SK-N-SH (cell line): ENCODE results near the gene VTCN1. TPM values are rescaled to one million over a fixed set of nuclear protein-coding genes. Genes with fewer than 3 reads are reported as not detected.

Experiments
- CTCF ChIA-PET: fragments of 300-600, 350-600 bp; formaldehyde crosslinking; extraction: SDS; loops from one replicate; lab custom pipeline; 2021; lab: Yijun Ruan, JAX
- POLR2A ChIA-PET: fragments of 350-600 bp; sonication (Branson Sonifier 250); formaldehyde crosslinking; extraction: SDS; loops from one replicate; lab custom pipeline; 2020; ENCODE audit warnings: antibody characterized with exemption, inconsistent platforms; lab: Yijun Ruan, JAX
- DNase-seq: peaks from one replicate; pipeline ENCODE4 v3.0.0; 2012
- H2AFZ ChIP-seq: fragments of 200-600 bp; sonication (generic); 2 replicates; pipeline ENCODE4 v1.8.1; 2016; ENCODE audit warnings: antibody characterized with exemption, mild to moderate bottlenecking, low read depth
- H3F3A ChIP-seq: fragments of 200-600 bp; sonication (generic); replicated peaks from 2 replicates; pipeline ENCODE3; 2016; ENCODE audit warnings: antibody characterized with exemption, mild to moderate bottlenecking; ENCODE audit not compliant: insufficient read depth
- H3K27ac ChIP-seq, 2 experiments: fragments of 200-500 bp in 1 of 2; fragments of 200-600 bp in 1 of 2; sonication (Bioruptor generic) in 1 of 2; sonication (generic), shearing (Covaris generic) in 1 of 2; 2 replicates each; pipeline versions ENCODE4 v1.5.1 to v1.6.1; 2014 to 2016; ENCODE audit warnings: low read depth in 2 of 2, inconsistent platforms in 1 of 2, low read length in 1 of 2, mild to moderate bottlenecking in 1 of 2, mixed read lengths in 1 of 2
- H3K27me3 ChIP-seq: fragments of 200-600 bp; sonication (generic), shearing (Covaris generic); 2 replicates; pipeline ENCODE4 v1.6.1; 2016; ENCODE audit warnings: mixed run types; ENCODE audit not compliant: insufficient read depth
- H3K36me3 ChIP-seq, 2 experiments: fragments of 200-500 bp in 1 of 2; fragments of 200-600 bp in 1 of 2; sonication (Bioruptor generic) in 1 of 2; sonication (generic) in 1 of 2; replicated peaks in 1 of 2; 2 replicates each; pipeline versions ENCODE3 to v1.5.1; 2014 to 2016; ENCODE audit warnings: low read length in 1 of 2, mild to moderate bottlenecking in 1 of 2; ENCODE audit not compliant: insufficient read depth in 2 of 2, control insufficient read depth in 1 of 2
- H3K4me1 ChIP-seq, 2 experiments: fragments of 200-500 bp in 1 of 2; fragments of 200-600 bp in 1 of 2; sonication (Bioruptor generic) in 1 of 2; sonication (generic), shearing (Covaris generic) in 1 of 2; 2 replicates each; pipeline versions ENCODE4 v1.5.1 to v1.6.1; 2014 to 2016; ENCODE audit warnings: low read depth in 1 of 2, low read length in 1 of 2, mixed run types in 1 of 2; ENCODE audit not compliant: insufficient read depth in 2 of 2, control insufficient read depth in 1 of 2
- H3K4me2 ChIP-seq: fragments of 200-600 bp; sonication (generic), shearing (Covaris generic); 2 replicates; pipeline ENCODE4 v1.6.1; 2017; ENCODE audit warnings: mixed run types
- H3K4me3 ChIP-seq, 2 experiments: fragments of 200-500 bp in 1 of 2; fragments of 200-600 bp in 1 of 2; sonication (Bioruptor generic) in 1 of 2; sonication (generic), shearing (Covaris generic) in 1 of 2; 2 replicates each; pipeline versions ENCODE4 v1.5.1 to v1.8.1; 2014 to 2016; ENCODE audit warnings: low read depth in 2 of 2, inconsistent platforms in 1 of 2, low read length in 1 of 2, mild to moderate bottlenecking in 1 of 2, mixed read lengths in 1 of 2, moderate library complexity in 1 of 2
- H3K79me2 ChIP-seq: fragments of 200-600 bp; sonication (generic); 2 replicates; pipeline ENCODE4 v1.8.1; 2017; ENCODE audit warnings: mild to moderate bottlenecking; ENCODE audit not compliant: insufficient read depth
- H3K9ac ChIP-seq: fragments of 200-600 bp; sonication (generic); 2 replicates; pipeline ENCODE4 v1.6.1; 2017; ENCODE audit warnings: mixed run types
- H3K9me2 ChIP-seq: fragments of 200-600 bp; sonication (generic); 2 replicates; pipeline ENCODE4 v1.6.1; 2017; ENCODE audit warnings: mixed run types
- H3K9me3 ChIP-seq: fragments of 200-600 bp; sonication (generic); 2 replicates; pipeline ENCODE4 v1.6.1; 2017; ENCODE audit warnings: mixed run types, mild to moderate bottlenecking, moderate library complexity
- H4K20me1 ChIP-seq: fragments of 200-600 bp; sonication (generic); 2 replicates; pipeline ENCODE4 v1.6.1; 2017; ENCODE audit warnings: mild to moderate bottlenecking, mixed run types; ENCODE audit not compliant: insufficient read depth
- ELF1 ChIP-seq: IDR thresholded peaks from 2 replicates; pipeline ENCODE4 v1.4.0; 2012
- EP300 ChIP-seq, 2 experiments: IDR thresholded peaks; 2 replicates each; pipeline versions ENCODE4 v1.4.0 to v1.6.1; 2012; ENCODE audit warnings: borderline replicate concordance in 1 of 2, low read depth in 1 of 2, low read length in 1 of 2
- FOSL2 ChIP-seq: IDR thresholded peaks from 2 replicates; pipeline ENCODE4 v1.4.0; 2012; ENCODE audit warnings: low read depth, mild to moderate bottlenecking, moderate library complexity, borderline replicate concordance
- FOXJ3 ChIP-seq: sonication (generic); formaldehyde crosslinking; IDR thresholded peaks from 2 replicates; pipeline ENCODE4 v1.5.1; 2020; ENCODE audit warnings: mild to moderate bottlenecking, missing genetic modification reagents
- FOXM1 ChIP-seq: IDR thresholded peaks from 2 replicates; pipeline ENCODE4 v1.4.0; 2012; ENCODE audit warnings: low read depth, mild to moderate bottlenecking
- MEF2A ChIP-seq: IDR thresholded peaks from 2 replicates; pipeline ENCODE4 v1.4.0; 2012; ENCODE audit warnings: low read depth, borderline replicate concordance
- MXI1 ChIP-seq: IDR thresholded peaks from 2 replicates; pipeline ENCODE4 v1.6.1; 2012; ENCODE audit warnings: mild to moderate bottlenecking, low read depth, low read length, improper control_type of control experiment
- NFIC ChIP-seq: IDR thresholded peaks from 2 replicates; pipeline ENCODE4 v1.4.0; 2012; ENCODE audit warnings: borderline replicate concordance
- REST ChIP-seq: IDR thresholded peaks from 2 replicates; pipeline ENCODE4 v1.6.1; 2012; ENCODE audit warnings: mild to moderate bottlenecking, low read depth, low read length, moderate library complexity
- SIN3A ChIP-seq: IDR thresholded peaks from 2 replicates; pipeline ENCODE4 v1.6.1; 2012; ENCODE audit warnings: low read depth, mild to moderate bottlenecking, low read length, moderate library complexity, borderline replicate concordance
- TAF1 ChIP-seq: IDR thresholded peaks from 2 replicates; pipeline ENCODE4 v1.6.1; 2012; ENCODE audit warnings: low read depth, mild to moderate bottlenecking, low read length, moderate library complexity, borderline replicate concordance
- TCF12 ChIP-seq: IDR thresholded peaks from 2 replicates; pipeline ENCODE4 v1.4.0; 2012
- USF1 ChIP-seq: IDR thresholded peaks from 2 replicates; pipeline ENCODE4 v1.4.0; 2012; ENCODE audit warnings: low read depth, borderline replicate concordance
- USF2 ChIP-seq: fragments of 150-350 bp; IDR thresholded peaks from 2 replicates; pipeline ENCODE4 v1.6.1; 2017; ENCODE audit warnings: antibody characterized with exemption, low read length, low read depth, borderline replicate concordance
- ZBTB33 ChIP-seq: IDR thresholded peaks from 2 replicates; pipeline ENCODE4 v1.4.0; 2012; ENCODE audit warnings: low read depth, borderline replicate concordance
- WGBS: methylation state at CpG from one replicate; pipeline ENCODE4 v1.1.6; 2017; ENCODE audit warnings: low lambda C conversion rate; 5-methylcytosine and 5-hydroxymethylcytosine counted together
- polyA plus RNA-seq, 3 experiments: library from polyadenylated mRNA; depleted of rRNA; stranded (reverse); fragments of >200 nt; gene quantifications; 2 replicates each; pipeline ENCODE4 v1.2.3, GENCODE V29; 2012

VTCN1 gene
- not detected in 2 replicates for polyA plus RNA-seq (2012; rRNA removed)
- polyA plus RNA-seq (2012; cell fraction: cytosol; rRNA removed) = not detected in 2 replicates
- polyA plus RNA-seq (2012; cell fraction: nucleus; rRNA removed) = 0.04 TPM in 2 replicates

- WGBS = 36% methylated on average over 7 of the region's 8 CpGs
- Histone ChIP-seq H3K4me1 (no peaks in the 10 kb centered on the region; a peak in 1 of 4 replicates), H2AFZ (no peak within 1 kb of the TSS), H3F3A (no peaks in the 10 kb centered on the region), H3K4me2 (no peak within 1 kb of the TSS), H3K9me2 (no peaks in the 10 kb centered on the region), H3K9me3 (no peaks in the 10 kb centered on the region), H3K27ac (no peak within 1 kb of the TSS), H3K4me3 (no peak within 1 kb of the TSS), H3K9ac (no peak within 1 kb of the TSS), H4K20me1 (no peaks in the 10 kb centered on the region), H3K27me3 (no peaks in the 10 kb centered on the region; the same call in 1 of the 2 replicates), H3K79me2 (no peaks in the 10 kb centered on the region), H3K36me3 (no peaks in the 10 kb centered on the region)
- ChIA-PET CTCF (interaction anchor here (1.6 to 1.9 kb wide), 3 partner anchors 8 to 89 kb away, joined by 3 to 5 read pairs (median 4); no protein-coding TSS in a partner anchor), POLR2A (no interaction called here)
- DNase-seq = no peak
- TF ChIP-seq TCF12 (no peak), USF1 (no peak), ZBTB33 (no peak), REST (no peak), SIN3A (no peak), ELF1 (no peak), FOXJ3 (CRISPR knock-in tag) (no peak), FOSL2 (no peak), MXI1 (no peak), TAF1 (no peak), FOXM1 (no peak)
Measured at GRCh38 chr1:117210831-117211261, at the start of gene VTCN1. Gene VTCN1 (minus strand): TSS chr1:117210927. CDS start chr1:117210855, 72 bp downstream.

- no peaks in the 10 kb centered on the region for H3K36me3 ChIP-seq
- H3K4me3 ChIP-seq = no peak overlapping the region
- CTCF ChIA-PET = no interaction called here
- no peak overlapping the region for H3K4me2 ChIP-seq
- H3K4me1 ChIP-seq = no peaks in the 10 kb centered on the region
- no peaks in the 10 kb centered on the region for H3K27me3 ChIP-seq
- H3K27ac ChIP-seq = no peak overlapping the region
- H3K9me2 ChIP-seq = no peaks in the 10 kb centered on the region
- POLR2A ChIA-PET = no interaction called here
- H3K79me2 ChIP-seq = no peaks in the 10 kb centered on the region
- no peaks in the 10 kb centered on the region for H3F3A ChIP-seq
- WGBS = 94% methylated on average over 1 of the region's 3 CpGs
- H3K9me3 ChIP-seq = no peaks in the 10 kb centered on the region
- H4K20me1 ChIP-seq = no peaks in the 10 kb centered on the region
- no peak overlapping the region for H3K9ac ChIP-seq
- no peak overlapping the region for H2AFZ ChIP-seq
- no peak for DNase-seq
- no peak for TF ChIP-seq USF2
- no peak for TF ChIP-seq MXI1
- no peak for TF ChIP-seq USF1
- no peak for TF ChIP-seq NFIC
- no peak for TF ChIP-seq MEF2A
- no peak for TF ChIP-seq EP300 (IDR thresholded peaks at IDR 0.05; ENCODE audit: borderline replicate concordance in 1 of 2, low read depth in 1 of 2, low read length in 1 of 2)
- TF ChIP-seq FOXJ3 (CRISPR knock-in tag) = no peak
Measured at GRCh38 chr1:117258791-117259190, 48.1 kb upstream of the VTCN1 start.
